ENCODE measurements around the gene RABGAP1L.
"Not testable (repeated sequence)": the region's sequence is repeated elsewhere in the genome, so short reads cannot be mapped to it uniquely, and the experiment has no call there.

The RABGAP1L gene

GRCh38 chr1:175015243-175015642 lies 855.9 kb downstream of the RABGAP1L start:
- no peak overlapping the region for H3K4me3 ChIP-seq (ENCODE audit: low read depth, low read length)
- TF ChIP-seq CTCF (IDR thresholded peaks at IDR 0.05; ENCODE audit: low read depth, low read length, missing control alignments), result no peak
- no peak for DNase-seq (ENCODE audit: low read depth)

- TF ChIP-seq CTCF (IDR thresholded peaks at IDR 0.05; ENCODE audit: low read depth, low read length, missing control alignments), result no peak
- no peak for DNase-seq (ENCODE audit: low read depth)
- H3K4me3 ChIP-seq (ENCODE audit: low read depth, low read length), result no peak overlapping the region
Observed at GRCh38 chr1:175019524-175019923, 860.2 kb downstream of the RABGAP1L start.

GRCh38 chr1:175023043-175023921 lies 864.0 kb downstream of the RABGAP1L start, which contains the start of gene MRPS14:
TSS of gene MRPS14 (minus strand) at chr1:175023425. CDS start at chr1:175023408, 17 bp downstream.
- TF ChIP-seq CTCF (IDR thresholded peaks at IDR 0.05; ENCODE audit: low read depth, low read length, missing control alignments), result no peak
- peak within 1 kb of the TSS; percentile 79 for H3K4me3 ChIP-seq (ENCODE audit: low read depth, low read length)
- DNase-seq (ENCODE audit: low read depth), result peak; percentile 98

GRCh38 chr1:175023922-175024242 lies 864.6 kb downstream of the RABGAP1L start:
- H3K4me3 ChIP-seq (ENCODE audit: low read depth, low read length), result peak overlapping the region; percentile 79
- not testable (repeated sequence) for DNase-seq (ENCODE audit: low read depth)

GRCh38 chr1:175024773-175025172 lies 865.5 kb downstream of the RABGAP1L start:
- TF ChIP-seq CTCF (IDR thresholded peaks at IDR 0.05; ENCODE audit: low read depth, low read length, missing control alignments), result no peak
- no peak overlapping the region for H3K4me3 ChIP-seq (ENCODE audit: low read depth, low read length)
- no peak for DNase-seq (ENCODE audit: low read depth)

GRCh38 chr1:175033953-175034352 lies 874.6 kb downstream of the RABGAP1L start:
- TF ChIP-seq CTCF (IDR thresholded peaks at IDR 0.05; ENCODE audit: low read depth, low read length, missing control alignments), result no peak

GRCh38 chr1:175034775-175035174 lies 875.5 kb downstream of the RABGAP1L start:
- no peak for DNase-seq (ENCODE audit: low read depth)
- no peak overlapping the region for H3K4me3 ChIP-seq (ENCODE audit: low read depth, low read length)
- no peak for TF ChIP-seq CTCF (IDR thresholded peaks at IDR 0.05; ENCODE audit: low read depth, low read length, missing control alignments)

More at GRCh38 chr1:175033953-175034352, 874.6 kb downstream of the RABGAP1L start:
- no peak overlapping the region for H3K4me3 ChIP-seq (ENCODE audit: low read depth, low read length)
- DNase-seq (ENCODE audit: low read depth), result no peak

All from GM12864 (cell line).